ENCODE measurements around the gene PPARD.

- TF ChIP-seq CTCF (IDR thresholded peaks at IDR 0.05) = no peak
- TF ChIP-seq POLR2A (IDR thresholded peaks at IDR 0.05) = no peak
Measured at GRCh38 chr6:35356391-35356790, 14.0 kb downstream of the PPARD start.
